NCI-H774 (cell line): ENCODE data around the gene CCDC54.

Experiments
- DNase-seq: peaks from one replicate; lab custom pipeline; 2025; lab: John Stamatoyannopoulos, UW

CCDC54 gene

DNA sequence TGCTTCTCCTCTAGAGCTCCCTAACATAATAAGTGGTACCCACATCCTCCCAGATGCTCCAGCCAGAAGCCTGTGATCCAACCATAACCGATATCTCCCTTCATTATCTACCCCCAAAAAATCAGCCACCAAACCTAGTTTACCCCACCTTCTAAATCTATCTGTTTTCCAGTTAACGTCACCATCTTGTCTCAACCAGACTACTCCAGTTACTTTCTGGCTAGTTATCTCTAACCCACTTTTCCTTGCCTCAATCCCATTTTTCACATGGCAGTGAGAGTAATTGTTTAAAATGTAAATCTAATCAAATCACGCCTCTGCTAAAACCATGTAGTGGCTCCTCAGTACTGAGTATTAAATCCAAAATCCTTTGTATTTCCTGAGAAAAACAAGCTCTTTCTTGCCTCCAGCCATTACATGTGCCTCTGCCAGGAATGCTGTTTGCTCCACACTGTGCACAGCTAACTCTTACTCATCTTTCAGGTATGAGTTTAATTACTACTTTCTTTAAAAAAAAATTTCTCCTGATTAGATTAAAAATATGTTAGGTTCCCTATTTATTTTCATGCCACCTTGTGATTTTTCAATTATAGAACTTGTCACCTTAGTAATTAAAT, 15.4 kb downstream of the CCDC54 start:
- DNase-seq: no peak

DNA sequence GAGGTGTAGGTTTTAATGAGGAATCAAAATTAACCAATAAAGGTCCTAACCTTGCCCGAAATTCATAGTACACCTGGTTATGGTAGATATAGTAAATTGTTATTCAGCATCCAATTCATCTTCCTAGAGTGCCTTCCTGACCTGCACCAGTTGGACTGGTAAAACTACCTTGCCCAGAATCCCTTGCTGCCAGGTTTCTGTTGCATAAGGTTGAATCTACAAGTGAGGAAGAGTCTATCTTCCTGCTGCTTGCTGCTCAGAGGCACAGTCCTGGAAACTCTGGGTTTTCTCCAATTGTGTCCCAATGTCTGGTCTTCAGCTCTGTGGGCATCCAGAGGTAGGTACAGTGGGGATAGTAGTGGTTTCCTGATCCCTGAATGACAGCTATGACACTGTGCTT, 17.3 kb downstream of the CCDC54 start:
- DNase-seq: no peak

DNA sequence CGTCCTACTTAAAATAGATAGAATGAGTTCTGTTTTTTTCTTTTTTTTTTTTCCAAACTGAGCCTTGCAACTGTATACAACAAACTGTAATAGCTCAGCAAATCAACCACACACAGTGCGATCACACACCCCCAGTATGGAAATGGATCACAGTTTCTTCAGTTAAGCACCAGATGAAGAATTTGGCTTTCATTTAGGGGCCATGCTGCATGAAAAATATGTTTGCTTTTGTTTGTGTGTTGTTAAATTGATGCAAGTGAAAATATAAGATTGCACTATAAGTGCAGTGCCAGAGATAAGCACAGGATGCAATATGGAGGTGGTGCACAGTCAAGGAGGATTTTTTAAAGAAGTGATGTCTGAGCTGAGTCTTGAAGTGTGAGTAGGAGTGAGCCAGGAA, 17.8 kb downstream of the CCDC54 start:
- no peak for DNase-seq

DNA sequence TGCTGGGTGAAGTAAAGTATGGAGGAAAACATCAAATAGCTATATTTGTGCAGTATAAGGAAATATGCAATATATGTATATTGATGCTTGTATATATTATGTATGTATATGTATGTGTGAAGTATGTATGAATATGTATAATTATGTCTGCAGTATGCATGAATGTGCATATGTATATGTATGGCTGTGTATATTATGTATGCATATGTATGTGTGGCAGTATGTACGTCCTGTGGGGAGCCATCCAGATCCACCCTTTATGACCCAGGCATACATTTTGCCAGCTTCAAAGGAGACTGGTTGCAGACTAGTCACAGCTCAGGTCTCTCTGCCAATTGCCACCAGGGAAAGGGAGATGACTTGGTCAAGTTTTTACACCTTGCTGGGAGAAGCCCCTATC, 24.1 kb downstream of the CCDC54 start:
- no peak for DNase-seq

DNA sequence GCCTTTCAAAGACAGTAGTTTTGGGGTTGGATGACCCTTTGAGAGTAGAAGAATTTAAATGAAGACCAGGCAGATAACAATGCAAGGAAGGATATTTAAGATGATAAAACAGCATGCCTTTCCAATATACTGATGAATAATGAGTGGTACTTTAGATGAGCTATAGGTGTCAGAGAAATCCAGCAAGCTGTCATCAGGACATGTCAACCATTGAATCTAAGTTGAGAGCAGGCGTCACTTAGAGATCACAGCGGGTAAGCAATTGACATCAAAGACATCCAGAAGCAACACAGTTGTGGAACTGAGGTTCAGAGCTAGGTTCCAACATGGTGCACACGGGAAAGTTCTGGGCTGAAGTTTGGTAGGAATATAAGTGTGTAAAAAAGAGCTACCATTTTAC, 25.0 kb downstream of the CCDC54 start:
- DNase-seq: no peak

DNA sequence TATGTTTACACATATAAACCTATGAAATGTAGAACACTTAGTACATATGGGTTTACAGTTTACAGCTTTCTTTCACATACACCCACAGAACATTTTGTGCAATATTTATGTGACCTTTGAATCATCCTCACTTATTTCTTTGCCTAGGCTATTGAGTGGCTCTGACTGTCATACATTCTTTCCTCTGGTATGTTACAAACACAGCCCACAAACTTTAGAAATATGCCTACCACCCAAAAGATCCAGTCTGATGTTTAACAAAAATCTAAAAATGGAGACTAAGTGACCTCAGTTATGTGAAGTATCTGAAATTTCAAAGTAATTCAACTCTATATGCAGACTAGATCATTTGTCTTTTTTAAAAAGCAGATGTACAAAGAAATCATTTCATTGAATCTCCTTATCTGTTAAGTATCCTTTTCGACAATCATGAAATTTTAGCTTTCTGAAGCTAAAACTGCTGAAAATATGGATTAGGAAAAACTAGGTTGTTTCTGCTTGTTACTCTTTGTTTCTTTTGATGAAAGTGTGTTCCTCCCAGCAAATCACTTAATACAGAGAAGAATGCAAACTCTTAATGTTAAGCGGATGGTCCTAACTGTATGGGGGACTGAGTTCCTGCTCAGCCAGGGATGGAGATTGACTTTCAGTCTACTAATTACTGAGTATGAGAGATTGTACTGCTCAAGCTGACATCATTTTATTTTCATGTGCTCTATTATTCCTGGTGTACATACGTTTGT, 27.7 kb downstream of the CCDC54 start:
- no peak for DNase-seq

DNA sequence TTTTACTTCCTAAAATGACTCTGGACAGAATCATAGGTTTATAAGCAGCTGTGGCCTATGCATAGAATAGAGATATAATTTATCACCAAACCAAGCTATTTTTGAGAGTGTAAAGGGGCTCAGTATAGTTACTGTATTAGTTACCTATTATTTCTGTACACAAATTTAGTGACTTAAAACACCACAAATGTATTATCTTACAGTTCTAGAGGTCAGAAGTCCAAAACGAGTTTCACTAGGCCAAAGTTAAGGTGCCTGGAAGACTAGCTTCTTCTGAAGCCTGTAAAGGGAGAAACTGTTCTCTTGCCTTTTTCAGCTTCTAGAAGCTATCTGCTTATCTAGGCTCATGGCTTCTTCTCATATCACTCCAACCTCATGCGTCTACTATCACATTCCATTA, 30.1 kb downstream of the CCDC54 start:
- DNase-seq: no peak

DNA sequence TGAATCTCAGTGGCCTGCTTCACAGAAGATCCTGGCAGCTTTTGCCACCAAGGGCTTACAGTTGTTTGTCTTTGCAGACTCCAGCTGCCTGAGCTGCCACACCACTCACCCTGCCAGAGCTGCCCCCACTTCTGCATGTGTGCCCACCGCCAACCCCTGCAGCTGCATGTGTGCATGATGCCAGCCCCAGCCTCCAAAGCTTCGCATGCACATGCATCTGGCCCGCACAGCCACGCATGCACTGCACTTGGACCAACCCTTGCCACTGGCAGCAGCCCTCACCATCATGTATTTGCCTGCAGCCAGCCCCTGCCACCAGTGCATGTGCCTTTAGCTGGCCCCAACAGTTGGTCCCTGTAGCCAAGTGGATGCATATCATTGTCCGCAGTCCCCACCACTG, 31.3 kb downstream of the CCDC54 start:
- no peak for DNase-seq

DNA sequence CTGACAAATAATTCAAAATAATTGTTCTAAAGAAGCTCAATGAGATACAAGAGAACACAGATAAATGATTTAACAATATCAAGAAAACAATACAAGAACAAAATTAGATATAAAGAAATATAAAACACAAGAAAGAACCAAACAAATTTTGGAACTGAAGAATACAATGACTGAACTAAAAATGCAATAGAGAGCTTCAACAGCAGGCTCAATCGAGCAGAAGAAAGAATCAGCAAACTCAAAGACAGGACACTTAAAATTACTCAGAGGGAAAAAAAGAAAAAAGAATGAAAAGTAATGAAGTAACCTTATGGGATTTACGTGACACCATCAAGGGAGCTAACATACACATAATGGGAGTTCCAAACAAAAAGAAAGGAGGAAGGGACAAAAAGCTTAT, 32.1 kb downstream of the CCDC54 start:
- no peak for DNase-seq

DNA sequence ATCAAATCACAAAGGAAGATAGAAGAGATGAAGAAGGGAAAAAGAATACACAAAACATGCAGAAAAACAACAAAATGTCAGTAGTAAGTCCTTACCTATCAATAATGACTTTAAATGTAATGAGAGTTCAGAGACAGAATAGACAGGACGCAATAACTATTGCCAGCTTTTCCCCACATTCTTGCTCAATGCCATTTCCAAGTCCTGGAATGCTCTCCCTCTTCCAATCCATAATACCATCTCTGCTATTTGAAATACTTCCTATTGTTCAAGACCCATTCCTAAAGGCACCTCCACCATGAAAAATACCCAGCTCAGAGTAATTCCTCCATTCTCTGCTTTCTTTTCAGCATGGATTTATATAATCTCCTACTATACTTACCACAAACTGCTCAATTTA, 33.4 kb downstream of the CCDC54 start:
- no peak for DNase-seq

DNA sequence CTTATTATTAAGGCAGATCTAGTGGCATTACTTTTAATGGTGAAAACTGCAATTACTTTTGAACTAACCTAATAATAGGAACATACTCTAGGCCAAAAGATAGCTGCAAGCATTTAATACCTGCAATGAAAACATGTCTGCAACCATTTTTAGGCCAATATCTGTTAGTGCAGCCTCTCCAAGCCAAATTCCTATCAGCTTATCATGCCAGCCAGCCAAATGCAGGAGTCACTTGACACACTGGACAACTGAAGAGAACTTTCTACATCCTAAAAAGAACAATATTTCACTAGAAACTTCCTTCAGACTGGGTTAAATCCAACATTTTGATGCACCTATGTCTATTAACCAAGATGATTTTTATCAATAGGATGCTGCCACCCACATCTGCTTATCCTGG, 33.8 kb downstream of the CCDC54 start:
- no peak for DNase-seq

DNA sequence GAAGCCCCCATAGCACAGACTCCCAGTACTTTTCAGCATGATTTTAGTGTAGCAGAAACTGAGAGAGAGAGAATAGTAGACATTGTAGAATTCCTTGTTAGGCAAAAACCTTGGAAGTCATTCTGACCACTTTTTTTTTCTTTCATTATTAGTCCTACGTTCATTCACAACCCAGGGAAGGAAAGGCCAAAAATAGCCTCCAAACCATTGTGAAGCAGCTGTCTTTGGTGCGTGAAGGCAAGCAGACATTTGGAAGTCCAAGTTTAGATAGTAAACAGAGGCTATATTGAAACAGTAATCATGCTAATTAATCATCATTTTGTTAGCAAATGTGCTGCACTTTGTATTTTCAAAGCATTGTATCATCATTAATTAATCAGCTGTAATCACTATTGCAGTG, 34.5 kb downstream of the CCDC54 start:
- no peak for DNase-seq

DNA sequence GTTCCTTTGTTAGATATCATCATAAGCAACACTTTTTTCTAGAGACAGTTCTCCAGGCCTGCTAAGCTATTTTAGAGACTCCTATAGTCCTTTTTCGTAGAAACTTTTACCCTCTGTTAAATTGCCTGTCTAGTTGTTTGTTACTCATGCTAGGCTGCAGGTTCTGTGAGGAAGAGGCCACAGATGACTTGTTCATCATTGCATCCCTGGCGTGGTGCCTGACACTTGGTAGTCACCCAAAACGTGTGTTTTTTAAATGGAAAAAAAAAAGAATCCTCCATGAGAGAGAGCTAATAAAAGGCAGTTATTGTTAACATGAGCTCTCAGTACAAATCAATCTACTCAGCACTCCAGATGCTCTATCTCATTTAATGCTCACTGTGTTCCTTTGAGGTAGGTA, 35.1 kb downstream of the CCDC54 start:
- no peak for DNase-seq

DNA sequence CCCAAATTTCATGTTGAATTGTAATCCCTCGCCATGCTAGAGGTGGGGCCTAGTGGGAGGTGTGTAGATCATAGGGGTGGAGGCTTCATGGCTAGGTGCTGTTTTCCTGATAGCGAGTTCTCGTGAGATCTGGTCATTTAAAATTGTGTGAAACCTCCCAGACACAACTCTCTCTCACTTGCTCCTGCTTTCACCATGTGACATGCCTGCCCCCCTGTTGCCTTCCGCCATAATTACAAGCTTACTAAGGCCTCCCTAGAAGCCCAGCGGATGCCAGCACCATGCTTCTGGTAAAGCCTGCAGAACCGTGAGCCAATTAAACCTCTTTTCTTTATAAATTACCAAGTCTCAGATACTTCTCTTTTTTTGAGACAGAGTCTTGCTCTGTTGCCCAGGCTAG, 36.0 kb downstream of the CCDC54 start:
- DNase-seq: no peak

DNA sequence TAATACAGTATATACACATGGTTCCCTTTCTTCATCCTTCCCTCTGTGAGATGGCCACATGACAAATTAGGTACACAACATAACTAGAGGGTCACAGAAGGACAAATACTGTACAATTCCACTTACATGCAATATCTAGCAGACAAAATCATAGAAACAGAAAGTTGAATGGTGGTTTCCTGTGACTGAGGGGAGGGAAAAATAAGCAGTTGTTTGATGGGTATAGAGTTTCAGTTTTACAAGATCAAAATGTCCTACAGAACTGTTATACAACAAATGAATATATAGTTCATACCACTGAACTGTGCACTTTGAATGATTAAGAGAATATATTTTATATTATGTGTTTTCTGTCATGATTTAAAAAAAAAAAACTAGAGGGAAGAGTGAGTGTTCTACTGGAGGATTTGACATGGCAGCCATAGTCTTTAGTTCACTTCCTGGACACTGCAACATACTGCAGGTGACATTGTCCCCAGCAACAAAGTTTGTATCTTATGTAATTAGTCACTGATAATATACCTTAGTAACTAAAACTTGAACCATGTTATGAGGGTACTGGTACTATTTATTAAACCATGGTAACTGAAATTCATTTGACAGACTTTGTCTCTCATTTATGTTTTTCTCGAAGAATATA, 37.2 kb downstream of the CCDC54 start:
- DNase-seq: no peak

DNA sequence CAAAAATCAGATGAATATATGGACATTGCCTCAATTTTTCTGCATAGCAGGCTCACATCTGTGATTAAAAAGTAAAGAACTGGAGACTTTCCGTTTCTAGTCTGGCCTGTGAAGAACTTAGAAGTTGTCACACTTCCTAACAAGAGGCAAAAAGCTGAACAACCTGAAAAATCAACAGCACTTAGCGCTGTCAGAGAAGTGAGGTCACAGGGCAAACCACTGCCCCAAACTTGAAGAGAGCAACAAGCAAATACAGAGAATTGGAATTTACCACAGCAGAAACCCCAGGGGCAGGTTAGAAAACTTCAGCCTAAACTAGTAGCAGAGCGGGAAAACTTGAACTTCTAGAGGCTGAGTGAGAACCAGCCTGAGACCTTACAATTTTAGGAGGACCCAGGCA, 38.9 kb downstream of the CCDC54 start:
- DNase-seq: no peak

DNA sequence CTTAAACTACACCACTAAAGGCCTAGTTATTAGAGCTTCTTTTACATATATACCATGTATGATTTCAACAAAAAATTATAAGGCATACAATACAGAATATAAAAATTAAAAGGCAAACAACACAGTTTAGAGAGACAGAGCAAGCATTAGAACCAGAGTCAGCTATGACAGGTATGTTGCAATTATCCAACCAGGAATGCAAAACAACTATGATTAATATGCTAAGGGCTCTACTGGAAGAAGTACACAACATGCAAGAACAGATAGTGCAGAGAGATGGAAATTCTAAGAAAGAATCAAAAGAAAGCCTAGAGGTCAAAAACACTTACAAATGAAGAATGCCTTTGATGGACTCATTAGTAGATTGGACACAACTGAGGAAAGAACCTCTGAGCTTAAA, 39.6 kb downstream of the CCDC54 start:
- no peak for DNase-seq

DNA sequence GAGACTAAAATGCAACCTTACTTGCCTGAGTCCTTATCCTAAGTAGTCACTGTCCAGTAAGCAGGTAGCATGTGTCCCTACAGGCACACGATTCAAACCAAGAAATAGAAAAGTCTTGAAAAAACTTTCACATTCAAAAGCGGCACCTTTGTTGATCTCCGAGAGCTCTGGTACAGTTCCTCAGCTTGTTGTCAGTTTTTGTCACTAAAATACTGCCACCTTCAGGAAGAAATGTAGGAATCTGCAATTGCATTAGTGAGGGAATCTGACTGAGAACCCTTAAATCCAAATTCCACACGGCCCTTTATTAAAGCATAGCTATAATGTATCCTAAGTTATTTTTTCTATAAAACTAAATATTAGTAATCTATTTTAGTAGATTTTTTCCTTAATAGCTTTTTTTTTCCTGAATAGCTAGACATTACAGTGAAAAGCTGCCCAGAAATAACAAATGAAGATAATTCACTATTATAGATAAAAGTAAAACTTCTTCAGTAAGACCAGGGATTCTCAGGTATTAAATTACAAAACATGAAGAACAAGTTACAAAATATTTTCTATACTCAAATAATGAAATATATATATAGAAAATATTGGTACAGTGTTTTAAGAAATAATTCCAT, 44.0 kb downstream of the CCDC54 start:
- DNase-seq: peak; percentile 4

DNA sequence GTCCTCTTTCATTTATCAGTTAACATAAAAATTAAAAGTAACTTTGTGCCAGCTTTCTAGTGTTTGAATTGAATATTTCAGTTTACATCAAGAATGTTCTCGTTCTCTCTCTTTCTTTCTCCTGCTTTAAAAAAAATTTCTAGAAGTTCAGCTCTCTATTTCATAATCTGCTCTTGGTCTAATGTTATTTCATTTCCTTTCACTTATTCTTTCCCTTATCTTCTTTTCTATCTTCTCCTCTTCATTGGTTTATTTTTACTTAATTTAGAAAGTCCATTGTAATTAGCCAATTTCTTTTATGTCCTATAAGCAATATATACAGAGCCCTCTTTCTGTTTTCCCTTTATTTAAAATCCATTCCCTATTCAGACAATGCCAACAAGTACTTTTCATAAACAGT, 44.6 kb downstream of the CCDC54 start:
- no peak for DNase-seq

DNA sequence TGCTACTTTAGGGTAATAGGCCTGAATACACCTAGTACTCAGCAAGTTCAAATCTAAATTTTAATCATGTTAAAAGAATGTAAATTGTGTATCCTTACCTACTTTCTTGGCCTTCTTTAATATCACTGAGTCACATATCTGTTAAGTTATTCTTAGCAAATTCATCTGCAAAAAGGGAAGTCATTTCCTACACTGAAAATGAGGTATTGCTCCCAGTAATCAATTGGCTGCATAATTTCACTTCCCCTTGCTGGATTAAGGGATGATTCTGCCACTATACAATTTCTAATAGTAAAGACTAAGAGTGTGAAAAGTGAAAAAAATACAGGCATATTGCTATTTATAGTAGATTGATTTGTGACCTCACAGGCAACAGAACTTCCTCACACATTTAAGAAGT, 47.8 kb downstream of the CCDC54 start:
- no peak for DNase-seq

DNA sequence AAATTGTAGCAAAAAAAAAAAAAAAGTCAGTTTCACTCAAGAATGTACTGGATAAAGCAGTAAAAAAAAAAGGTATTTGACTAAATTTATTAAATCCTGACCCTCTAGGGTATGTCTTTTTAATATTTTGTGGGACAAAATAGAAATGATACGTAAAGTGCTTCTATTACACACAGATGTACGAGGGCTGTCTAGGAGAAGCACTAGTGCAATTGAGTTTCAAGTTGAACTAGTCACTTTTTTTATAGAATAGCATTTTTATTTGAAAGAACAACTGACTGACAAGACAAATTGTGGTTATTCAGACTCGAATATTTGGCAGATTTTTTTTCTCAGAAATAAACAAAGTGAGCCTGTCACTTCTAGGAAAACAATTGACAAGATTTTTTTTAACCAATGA, 49.0 kb downstream of the CCDC54 start:
- DNase-seq: no peak
